Measurements from ENCODE around the gene PARD6G.
A peak's percentile ranks its signal among the peaks of the same experiment; 100 is the strongest.

The PARD6G gene

GRCh38 chr18:80213182-80213581 lies 34.1 kb downstream of the PARD6G start:
- DNase-seq (ENCODE audit: low spot score) (peak; percentile 3), FAIRE-seq (no peak)

GRCh38 chr18:80210312-80211083 lies 36.8 kb downstream of the PARD6G start:
- DNase-seq (ENCODE audit: low spot score) (no peak), FAIRE-seq (peak; percentile 32)

GRCh38 chr18:80208620-80209019 lies 38.7 kb downstream of the PARD6G start:
- DNase-seq (ENCODE audit: low spot score), result no peak
- FAIRE-seq, result peak; percentile 88

GRCh38 chr18:80205294-80205693 lies 42.0 kb downstream of the PARD6G start:
- FAIRE-seq, result no peak
- no peak for DNase-seq (ENCODE audit: low spot score)

GRCh38 chr18:80204142-80204541 lies 43.2 kb downstream of the PARD6G start:
- no peak for DNase-seq (ENCODE audit: low spot score)
- no peak for FAIRE-seq

GRCh38 chr18:80203249-80203648 lies 44.1 kb downstream of the PARD6G start:
- DNase-seq (ENCODE audit: low spot score) (no peak), FAIRE-seq (peak; percentile 61)

GRCh38 chr18:80202264-80202998 lies 44.9 kb downstream of the PARD6G start:
- no peak for DNase-seq (ENCODE audit: low spot score)
- FAIRE-seq, result no peak

- FAIRE-seq (no peak), DNase-seq (ENCODE audit: low spot score) (peak; percentile 3)
Measured at GRCh38 chr18:80201739-80202138, 45.6 kb downstream of the PARD6G start.

- peak; percentile 82 for FAIRE-seq
- DNase-seq (ENCODE audit: low spot score), result peak; percentile 6
Measured at GRCh38 chr18:80200932-80201672, 46.2 kb downstream of the PARD6G start.

GRCh38 chr18:80200171-80200931 lies 47.0 kb downstream of the PARD6G start:
- DNase-seq (ENCODE audit: low spot score), result peak; percentile 14
- FAIRE-seq, result peak; percentile 77

GRCh38 chr18:80198994-80199748 lies 48.1 kb downstream of the PARD6G start:
- peak; percentile 42 for FAIRE-seq
- DNase-seq (ENCODE audit: low spot score), result no peak

GRCh38 chr18:80198391-80198790 lies 48.9 kb downstream of the PARD6G start:
- DNase-seq (ENCODE audit: low spot score) (peak; percentile 5), FAIRE-seq (no peak)

- DNase-seq (ENCODE audit: low spot score) (no peak), FAIRE-seq (peak; percentile 96)
Measured at GRCh38 chr18:80197528-80197927, 49.8 kb downstream of the PARD6G start.

GRCh38 chr18:80196528-80197320 lies 50.6 kb downstream of the PARD6G start:
- FAIRE-seq, result no peak
- peak; percentile 3 for DNase-seq (ENCODE audit: low spot score)

- no peak for FAIRE-seq
- DNase-seq (ENCODE audit: low spot score), result no peak
Measured at GRCh38 chr18:80194874-80195570, 52.3 kb downstream of the PARD6G start.

GRCh38 chr18:80193701-80194100 lies 53.6 kb downstream of the PARD6G start:
- FAIRE-seq (peak; percentile 65), DNase-seq (ENCODE audit: low spot score) (no peak)

- no peak for DNase-seq (ENCODE audit: low spot score)
Measured at GRCh38 chr18:80192653-80193385, 54.5 kb downstream of the PARD6G start.

GRCh38 chr18:80191907-80192652 lies 55.2 kb downstream of the PARD6G start:
- DNase-seq (ENCODE audit: low spot score) (no peak), FAIRE-seq (no peak)

More at GRCh38 chr18:80192653-80193385, 54.5 kb downstream of the PARD6G start:
- FAIRE-seq, result peak; percentile 68
